Adrenal gland (tissue), 12 donors: ENCODE data around the gene PCBD2. TPM values are rescaled to one million over a fixed set of nuclear protein-coding genes. Genes with fewer than 3 reads are reported as not detected.

Source experiments
- DNase-seq, 7 donors: peaks; one replicate each; pipeline ENCODE4 v3.0.0-alpha.2; 2019 to 2020
- H3K27ac ChIP-seq, 5 donors: fragments of 200-600 bp; sonication (generic) in 4 of 5; 1 replicate in 3 of 5; 2 replicates in 2 of 5; pipeline versions ENCODE4 v1.5.1 to v1.8.0; 2016 to 2020; ENCODE audit warnings: mild to moderate bottlenecking in 1 of 5
- H3K27me3 ChIP-seq: fragments of 200-600 bp; 2 replicates; pipeline ENCODE4 v1.8.0; 2021
- H3K36me3 ChIP-seq, 2 donors: fragments of 200-600 bp; replicated peaks in 1 of 2; 1 replicate in 1 of 2; 2 replicates in 1 of 2; pipeline versions ENCODE4 v1.5.1 to v1.8.0; 2018 to 2022
- H3K4me1 ChIP-seq, 2 donors: fragments of 200-600 bp; replicated peaks in 1 of 2; 1 replicate in 1 of 2; 2 replicates in 1 of 2; pipeline versions ENCODE4 v1.5.1 to v1.8.0; 2018 to 2021
- H3K4me3 ChIP-seq, 4 donors: fragments of 200-600 bp; sonication (generic) in 3 of 4; one replicate each; pipeline ENCODE4 v1.5.1; 2016 to 2018
- H3K9me3 ChIP-seq, 3 donors: fragments of 200-600 bp; sonication (generic) in 1 of 3; replicated peaks in 1 of 3; 1 replicate in 2 of 3; 2 replicates in 1 of 3; pipeline versions ENCODE4 v1.5.1 to v1.8.0; 2016 to 2021
- CTCF ChIP-seq, 6 experiments: fragments of 450-650 bp in 4 of 6; fragments of 200-600 bp in 2 of 6; sonication (generic) in 1 of 6; IDR thresholded peaks; 1 replicate in 5 of 6; 2 replicates in 1 of 6; pipeline versions ENCODE4 v1.5.1 to v1.8.0; 2016 to 2021; ENCODE audit warnings: antibody characterized with exemption in 6 of 6, mild to moderate bottlenecking in 2 of 6, moderate library complexity in 1 of 6
- POLR2A ChIP-seq, 2 donors: fragments of 450-650 bp; IDR thresholded peaks; one replicate each; pipeline ENCODE4 v1.6.1; 2017; ENCODE audit warnings: antibody characterized with exemption in 2 of 2, mild to moderate bottlenecking in 2 of 2, moderate library complexity in 1 of 2
- WGBS, 4 donors: extraction: QIAGEN DNeasy Blood & Tissue Kit in 2 of 4; methylation state at CpG; one replicate each; pipeline versions ENCODE4 v1.1.5 to v1.1.7; 2013 to 2017; 5-methylcytosine and 5-hydroxymethylcytosine counted together
- intact Hi-C, 2 donors: fragments of 100-400 bp; cut with DNase I; formaldehyde crosslinking; loops; one replicate each; pipeline versions ENCODE4 v1.14.1 to v1.15.0; 2022 to 2023
- polyA plus RNA-seq, 3 donors: library from polyadenylated mRNA; stranded (reverse); fragments of 200-250 nt in 2 of 3; fragments of 350-450 nt in 1 of 3; fragmentation: Illumina TruSeq in 1 of 3; extraction: RNeasy Lipid Tissue Mini Kit (QIAGEN cat#74804) in 1 of 3; gene quantifications; one replicate each; pipeline ENCODE4 v1.2.3, GENCODE V29; 2013 to 2014
- total RNA-seq, 9 donors: library from RNA; depleted of rRNA in 4 of 9; stranded (reverse); fragments of >200 nt in 4 of 9; fragments of 120-200 nt in 1 of 9; fragmentation: NEBNext Ultra II Directional in 1 of 9; extraction: Animal tissue kit (Norgen Biotek cat#: 25700) in 1 of 9; gene quantifications; one replicate each; pipeline versions ENCODE4 v1.1.0 to v1.2.4, GENCODE V29; 2013 to 2023
- donor health status: healthy with polysubstance abuse.
- donor health status: Bipolar disorder and iron deficiency.
- donor health status: DM: yes; HTN: yes; CAD: no.
- donor health status: DM: no; HTN: no; CAD: no.
- donor health status: DM: no; HTN: no; CAD: no.
- donor health status: DM: yes; HTN: yes; CAD: no.

PCBD2 gene
- total and polyA plus RNA-seq, 12 donors, result 3.9 to 19.5 (median 12.7) TPM

DNA sequence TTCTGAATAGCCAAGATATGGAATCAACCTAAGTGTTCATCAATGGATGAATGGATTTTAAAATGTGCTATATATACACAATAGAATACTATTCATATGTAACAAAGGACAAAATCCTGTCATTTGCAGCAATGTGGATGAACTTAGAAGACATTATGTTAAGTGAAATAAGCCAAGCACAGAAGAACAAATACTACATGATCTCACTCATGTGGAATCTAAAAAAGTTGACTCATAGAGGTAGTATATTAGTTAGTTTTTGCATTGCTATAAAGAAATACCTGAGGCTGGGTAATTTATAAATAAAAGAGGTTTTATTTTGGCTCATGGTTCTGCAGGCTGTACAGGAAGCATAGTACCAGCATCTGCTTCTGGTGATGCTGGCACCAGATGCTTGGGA, 70.9 kb downstream of the PCBD2 start:
- H3K9me3 ChIP-seq, result no peaks in the 10 kb centered on the region
- no peak for DNase-seq
- H3K27me3 ChIP-seq, result no peaks in the 10 kb centered on the region
- no peaks in the 10 kb centered on the region for H3K36me3 ChIP-seq
- TF ChIP-seq CTCF (IDR thresholded peaks at IDR 0.05) (no peak), POLR2A (IDR thresholded peaks at IDR 0.05) (no peak)
- intact Hi-C loops, result no loop called here
- H3K4me3 ChIP-seq, result no peak overlapping the region
- peaks cover 0 to 10% of the 10 kb centered on the region in 2 donors for H3K4me1 ChIP-seq
- no peak overlapping the region for H3K27ac ChIP-seq

- Histone ChIP-seq H3K9me3 (peaks cover 0 to 1% (median 0%) of the 10 kb centered on the region in 3 donors), H3K36me3 (no peaks in the 10 kb centered on the region), H3K4me3 (no peak overlapping the region), H3K27ac (no peak overlapping the region), H3K4me1 (peaks cover 0 to 10% of the 10 kb centered on the region in 2 donors), H3K27me3 (no peaks in the 10 kb centered on the region)
- no peak for DNase-seq
- 91 to 100% (median 96%) methylated on average over 1 of the region's 1 CpG for WGBS, 4 donors
- TF ChIP-seq POLR2A (IDR thresholded peaks at IDR 0.05) (no peak), CTCF (IDR thresholded peaks at IDR 0.05) (no peak)
- intact Hi-C loops, result no loop called here
Measured at GRCh38 chr5:134976841-134977240, 71.9 kb downstream of the PCBD2 start.

DNA sequence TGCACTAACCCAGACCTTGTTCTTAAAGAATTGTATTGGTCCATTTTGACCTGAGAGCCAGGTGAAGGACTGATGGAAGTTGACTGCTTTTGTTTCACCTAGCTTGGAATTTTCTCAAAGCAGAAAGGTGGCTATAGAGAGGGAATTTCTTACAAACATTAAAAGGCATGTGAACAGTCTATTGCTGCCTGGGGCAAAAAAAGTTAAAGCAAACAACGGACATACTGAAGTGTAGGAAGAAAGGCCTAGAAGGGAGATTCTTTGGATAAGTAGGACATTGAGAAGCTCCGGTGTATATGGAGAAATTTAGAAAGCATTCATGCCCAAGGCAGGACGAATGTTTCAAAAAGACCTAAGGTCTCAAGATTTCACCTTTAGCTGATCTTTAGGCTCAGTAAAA, 74.5 kb downstream of the PCBD2 start:
- DNase-seq, result no peak
- no peaks in the 10 kb centered on the region for H3K36me3 ChIP-seq
- TF ChIP-seq CTCF (IDR thresholded peaks at IDR 0.05) (no peak), POLR2A (IDR thresholded peaks at IDR 0.05) (no peak)
- intact Hi-C loops, result no loop called here
- no peaks in the 10 kb centered on the region for H3K27me3 ChIP-seq
- WGBS, 4 donors, result 93 to 95% (median 93%) methylated on average over 3 of the region's 3 CpGs
- H3K4me3 ChIP-seq, result no peak overlapping the region
- peaks cover 0 to 10% of the 10 kb centered on the region in 2 donors for H3K4me1 ChIP-seq
- H3K27ac ChIP-seq, result no peak overlapping the region
- peaks cover 2 to 13% (median 4%) of the 10 kb centered on the region in 3 donors for H3K9me3 ChIP-seq

GRCh38 chr5:134982230-134982629, 77.3 kb downstream of the PCBD2 start:
- Histone ChIP-seq H3K27ac (no peak overlapping the region), H3K4me3 (no peak overlapping the region), H3K4me1 (no peaks in the 10 kb centered on the region), H3K27me3 (no peaks in the 10 kb centered on the region), H3K9me3 (peaks cover 2 to 13% (median 4%) of the 10 kb centered on the region in 3 donors), H3K36me3 (no peaks in the 10 kb centered on the region)
- intact Hi-C loops, result no loop called here
- DNase-seq, result no peak
- 87 to 100% (median 94%) methylated on average over 1 of the region's 1 CpG for WGBS, 4 donors
- TF ChIP-seq POLR2A (IDR thresholded peaks at IDR 0.05) (no peak), CTCF (IDR thresholded peaks at IDR 0.05) (no peak)
